Osteocyte (in vitro differentiated cells): ENCODE measurements around the gene PLAC8L1. TPM values are rescaled to one million over a fixed set of nuclear protein-coding genes. Genes with fewer than 3 reads are reported as not detected.

ENCODE experiments used
- DNase-seq: peaks from one replicate; pipeline ENCODE4 v3.0.0; 2021; ENCODE audit warnings: mixed read lengths; ENCODE audit not compliant: unreplicated experiment; ENCODE audit errors: extremely low spot score
- H3K27ac Mint-ChIP-seq: one replicate; pipeline ENCODE4 v1.8.0; 2021; ENCODE audit warnings: mild to moderate bottlenecking, mixed read lengths; ENCODE audit not compliant: unreplicated experiment
- H3K27me3 Mint-ChIP-seq: one replicate; pipeline ENCODE4 v1.8.0; 2021; ENCODE audit warnings: mixed read lengths; ENCODE audit not compliant: unreplicated experiment
- H3K36me3 Mint-ChIP-seq: one replicate; pipeline ENCODE4 v1.8.0; 2021; ENCODE audit warnings: mixed read lengths; ENCODE audit not compliant: unreplicated experiment
- H3K4me1 Mint-ChIP-seq: one replicate; pipeline ENCODE4 v1.8.0; 2021; ENCODE audit warnings: mixed read lengths; ENCODE audit not compliant: unreplicated experiment
- H3K4me3 Mint-ChIP-seq: one replicate; pipeline ENCODE4 v1.8.0; 2021; ENCODE audit warnings: mild to moderate bottlenecking, moderate library complexity, mixed read lengths; ENCODE audit not compliant: unreplicated experiment
- H3K9me3 Mint-ChIP-seq: one replicate; pipeline ENCODE4 v1.8.0; 2021; ENCODE audit warnings: mixed read lengths; ENCODE audit not compliant: unreplicated experiment
- CTCF ChIP-seq: fragments of 200-600 bp; sonication (generic); IDR thresholded peaks from 2 replicates; pipeline ENCODE4 v1.5.0; 2021; ENCODE audit warnings: antibody characterized with exemption, mild to moderate bottlenecking, moderate library complexity
- total RNA-seq: library from RNA; stranded (reverse); gene quantifications from 2 replicates; pipeline ENCODE4 v1.2.1, GENCODE V29; 2021

Gene PLAC8L1
- total RNA-seq, 1 donor from 2014 or later: 2.1 TPM

DNA sequence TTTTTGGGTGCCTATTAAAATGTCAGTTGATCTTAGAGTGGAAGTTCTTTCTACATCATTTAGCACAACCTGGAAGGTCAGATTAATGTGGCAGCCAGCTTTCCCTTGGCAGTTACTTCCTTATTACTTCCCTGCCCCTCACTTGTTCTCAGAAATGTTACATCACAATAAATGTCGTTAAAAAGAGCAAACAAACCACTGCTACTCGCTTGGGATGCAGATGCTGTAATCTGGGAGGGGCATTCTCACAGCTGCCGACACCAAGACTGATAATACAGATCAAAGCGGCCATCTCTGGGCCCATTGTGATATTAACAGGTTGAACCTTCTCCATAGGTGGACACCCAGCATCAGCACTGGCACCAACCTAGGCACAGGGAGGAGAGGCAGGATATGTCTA lies 29.3 kb downstream of the PLAC8L1 start:
- no peak for TF ChIP-seq CTCF
- peaks cover 11% of the 10 kb centered on the region for H3K27me3 Mint-ChIP-seq
- no peak overlapping the region for H3K4me3 Mint-ChIP-seq
- no peak for DNase-seq
- H3K36me3 Mint-ChIP-seq: no peaks in the 10 kb centered on the region
- H3K9me3 Mint-ChIP-seq: no peaks in the 10 kb centered on the region
- peaks cover 8% of the 10 kb centered on the region for H3K4me1 Mint-ChIP-seq
- H3K27ac Mint-ChIP-seq: no peak overlapping the region

GRCh38 chr5:146073239-146073900 lies 32.0 kb downstream of the PLAC8L1 start:
- Mint-ChIP-seq H3K9me3 (no peaks in the 10 kb centered on the region), H3K36me3 (no peaks in the 10 kb centered on the region), H3K27me3 (peaks cover 7% of the 10 kb centered on the region), H3K4me3 (no peak overlapping the region), H3K4me1 (no peaks in the 10 kb centered on the region), H3K27ac (no peak overlapping the region)
- no peak for DNase-seq
- TF ChIP-seq CTCF: no peak

DNA sequence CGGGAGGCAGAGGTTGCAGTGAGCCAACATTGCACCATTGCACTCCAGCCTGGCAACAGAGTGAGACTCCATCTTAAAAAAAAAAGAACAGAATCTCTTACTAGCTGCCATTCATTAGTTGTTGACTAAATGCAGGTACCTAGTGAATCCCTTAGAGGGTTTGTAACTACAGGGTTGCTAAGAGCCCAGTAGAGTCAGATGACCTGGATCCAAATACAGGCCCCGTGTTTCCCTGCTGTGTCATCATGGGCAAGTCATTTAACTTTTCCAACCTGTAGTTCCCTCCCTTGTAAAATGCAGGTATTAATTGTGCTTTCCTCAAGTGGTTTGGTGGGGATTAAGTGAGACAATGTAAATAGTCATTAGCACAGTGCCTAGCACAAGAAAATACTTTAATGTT lies 32.8 kb downstream of the PLAC8L1 start:
- no peak for DNase-seq
- Mint-ChIP-seq H3K27me3 (peaks cover 6% of the 10 kb centered on the region), H3K4me3 (no peak overlapping the region), H3K27ac (no peak overlapping the region), H3K9me3 (no peaks in the 10 kb centered on the region), H3K4me1 (no peaks in the 10 kb centered on the region), H3K36me3 (no peaks in the 10 kb centered on the region)
- TF ChIP-seq CTCF: no peak

DNA sequence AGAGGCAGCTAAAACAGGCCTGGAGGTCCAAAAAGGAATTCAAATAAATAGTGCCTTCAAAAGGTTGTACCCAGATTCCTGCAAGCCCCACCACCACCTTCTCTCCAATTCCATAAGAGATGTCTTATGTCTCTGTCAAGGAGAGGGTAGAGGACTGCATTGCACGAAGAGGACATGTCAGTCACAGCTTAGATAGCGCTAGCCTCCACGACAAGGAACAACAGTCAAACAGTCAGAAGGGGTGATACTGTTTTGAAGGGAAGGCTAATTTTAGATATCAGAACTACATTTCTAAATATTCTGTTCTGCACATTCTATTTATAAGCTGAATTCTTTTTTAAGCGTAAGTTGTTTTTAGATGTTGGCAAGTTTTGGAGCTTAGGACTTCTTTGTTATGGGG lies 34.2 kb downstream of the PLAC8L1 start:
- Mint-ChIP-seq H3K27ac (no peak overlapping the region), H3K36me3 (no peaks in the 10 kb centered on the region), H3K27me3 (peaks cover 6% of the 10 kb centered on the region), H3K4me1 (no peaks in the 10 kb centered on the region), H3K4me3 (no peak overlapping the region), H3K9me3 (no peaks in the 10 kb centered on the region)
- DNase-seq: no peak
- TF ChIP-seq CTCF: no peak

DNA sequence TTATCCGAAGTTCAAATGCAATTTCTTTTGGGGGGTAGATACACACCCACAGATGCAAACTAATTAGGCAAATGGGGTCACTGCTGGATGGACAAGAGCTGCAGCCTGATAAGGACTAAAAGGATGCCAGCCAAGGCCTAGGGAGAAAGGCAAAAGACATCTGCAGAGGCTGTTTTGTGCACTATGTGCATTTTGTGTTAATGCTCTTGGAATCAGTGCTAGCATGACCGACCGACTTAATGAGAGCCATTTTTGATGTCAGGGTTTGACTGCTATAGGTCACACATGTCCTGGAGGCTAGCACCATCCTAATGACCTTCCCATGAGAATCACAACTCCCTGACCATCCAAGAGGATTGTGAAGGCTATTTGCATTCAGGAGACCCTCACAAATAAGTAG lies 34.6 kb downstream of the PLAC8L1 start:
- Mint-ChIP-seq H3K27ac (no peak overlapping the region), H3K4me1 (no peaks in the 10 kb centered on the region), H3K9me3 (no peaks in the 10 kb centered on the region), H3K4me3 (no peak overlapping the region), H3K27me3 (peaks cover 6% of the 10 kb centered on the region), H3K36me3 (no peaks in the 10 kb centered on the region)
- TF ChIP-seq CTCF: no peak
- no peak for DNase-seq
